ENCODE results near the gene TTF1.

DNA sequence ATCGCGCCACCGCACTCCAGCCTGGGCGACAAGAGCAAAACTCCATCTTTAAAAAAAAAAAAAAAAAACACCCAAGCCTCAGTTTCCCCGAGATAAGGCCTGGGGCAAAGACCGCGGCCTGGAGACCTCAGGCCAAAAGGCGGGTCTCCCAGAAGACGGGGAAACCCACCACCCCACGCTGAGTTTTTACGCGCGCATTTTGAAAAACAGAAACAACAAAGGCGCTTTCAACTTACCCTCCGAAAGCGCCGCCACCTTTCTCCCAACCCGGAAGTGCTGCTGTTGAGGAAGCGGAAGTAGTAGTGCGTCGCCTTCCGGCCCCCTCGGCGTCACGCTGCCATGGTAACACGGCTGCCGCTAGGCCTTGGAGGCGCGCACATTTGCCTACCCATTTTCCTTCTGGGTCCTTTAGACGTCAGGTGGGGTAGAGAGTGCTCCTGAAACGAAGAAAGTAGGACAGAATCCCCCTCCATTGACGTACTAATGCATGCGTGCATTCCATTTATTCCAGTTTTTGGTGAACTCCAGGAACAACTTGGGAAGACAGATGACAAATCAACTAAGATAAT is at the start of gene TTF1:
- TF ChIP-seq GABPA (IDR thresholded peaks at IDR 0.05; ENCODE audit: low read depth), result peak; percentile 92
- TF ChIP-seq, protein P1, sequence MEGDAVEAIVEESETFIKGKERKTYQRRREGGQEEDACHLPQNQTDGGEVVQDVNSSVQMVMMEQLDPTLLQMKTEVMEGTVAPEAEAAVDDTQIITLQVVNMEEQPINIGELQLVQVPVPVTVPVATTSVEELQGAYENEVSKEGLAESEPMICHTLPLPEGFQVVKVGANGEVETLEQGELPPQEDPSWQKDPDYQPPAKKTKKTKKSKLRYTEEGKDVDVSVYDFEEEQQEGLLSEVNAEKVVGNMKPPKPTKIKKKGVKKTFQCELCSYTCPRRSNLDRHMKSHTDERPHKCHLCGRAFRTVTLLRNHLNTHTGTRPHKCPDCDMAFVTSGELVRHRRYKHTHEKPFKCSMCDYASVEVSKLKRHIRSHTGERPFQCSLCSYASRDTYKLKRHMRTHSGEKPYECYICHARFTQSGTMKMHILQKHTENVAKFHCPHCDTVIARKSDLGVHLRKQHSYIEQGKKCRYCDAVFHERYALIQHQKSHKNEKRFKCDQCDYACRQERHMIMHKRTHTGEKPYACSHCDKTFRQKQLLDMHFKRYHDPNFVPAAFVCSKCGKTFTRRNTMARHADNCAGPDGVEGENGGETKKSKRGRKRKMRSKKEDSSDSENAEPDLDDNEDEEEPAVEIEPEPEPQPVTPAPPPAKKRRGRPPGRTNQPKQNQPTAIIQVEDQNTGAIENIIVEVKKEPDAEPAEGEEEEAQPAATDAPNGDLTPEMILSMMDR (IDR thresholded peaks at IDR 0.05; ENCODE audit: insufficient read depth, low read length), result no peak

All from HL-60 (cell line).